GM12875 (cell line): ENCODE results near the gene PRKCB.

ENCODE experiments used
- H3K4me3 ChIP-seq: one replicate; pipeline ENCODE4 v1.5.1; 2011; ENCODE audit warnings: low read depth, low read length, control low read depth
- CTCF ChIP-seq: IDR thresholded peaks from 2 replicates; pipeline ENCODE4 v1.5.1; 2011; ENCODE audit warnings: low read depth, mild to moderate bottlenecking, control low read depth, inconsistent platforms, low read length, moderate library complexity, borderline replicate concordance; ENCODE audit not compliant: insufficient read depth

The PRKCB gene

GRCh38 chr16:24054741-24055491, 219.1 kb downstream of the PRKCB start:
- no peak overlapping the region for H3K4me3 ChIP-seq
- TF ChIP-seq CTCF, result no peak

- TF ChIP-seq CTCF, result no peak
- H3K4me3 ChIP-seq, result no peak overlapping the region
Observed at GRCh38 chr16:24062270-24062817, 226.6 kb downstream of the PRKCB start.

- no peak for TF ChIP-seq CTCF
- no peak overlapping the region for H3K4me3 ChIP-seq
Observed at GRCh38 chr16:24069036-24069590, 233.3 kb downstream of the PRKCB start.

GRCh38 chr16:24070851-24071250, 235.1 kb downstream of the PRKCB start:
- no peak overlapping the region for H3K4me3 ChIP-seq
- TF ChIP-seq CTCF, result peak; percentile 74; the same call in 1 of the 2 replicates

GRCh38 chr16:24071666-24072360, 236.0 kb downstream of the PRKCB start:
- TF ChIP-seq CTCF, result no peak
- H3K4me3 ChIP-seq, result no peak overlapping the region

GRCh38 chr16:24073321-24073720, 237.5 kb downstream of the PRKCB start:
- TF ChIP-seq CTCF, result no peak
- no peak overlapping the region for H3K4me3 ChIP-seq
